ELF-1 (cell line): Measurements from ENCODE around the gene MACROD2.
"Not testable (repeated sequence)": the region's sequence is repeated elsewhere in the genome, so short reads cannot be mapped to it uniquely, and the experiment has no call there.

Experiments used
- DNase-seq: peaks from one replicate; pipeline ENCODE4 v3.0.0-alpha.2; 2016; ENCODE audit warnings: low read depth, low spot score

Gene MACROD2

GRCh38 chr20:13995086-13995665 is at the start of gene MACROD2:
MACROD2 (plus strand) TSS chr20:13995516.
- DNase-seq = peak; percentile 96

DNA sequence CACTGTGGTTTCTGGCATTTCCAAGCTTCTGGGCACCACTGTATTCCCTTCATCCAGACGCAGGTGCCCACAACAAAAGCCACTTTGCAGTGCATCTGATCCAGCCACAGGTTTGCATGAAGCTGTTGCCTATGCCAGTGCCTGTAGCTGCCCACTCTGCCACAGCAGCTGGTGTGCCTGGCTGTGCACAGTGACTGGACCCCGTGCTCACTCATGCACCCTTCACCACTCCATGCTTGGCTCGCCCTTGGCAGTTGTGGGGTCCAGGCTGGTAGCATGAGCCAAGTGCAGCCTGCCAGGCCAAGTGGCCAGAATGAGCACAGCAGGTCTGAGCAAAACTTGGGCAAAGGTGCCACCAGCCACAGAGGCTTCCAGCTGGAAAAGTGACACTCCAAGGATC is 47.6 kb upstream of the MACROD2 start:
- DNase-seq = no peak

DNA sequence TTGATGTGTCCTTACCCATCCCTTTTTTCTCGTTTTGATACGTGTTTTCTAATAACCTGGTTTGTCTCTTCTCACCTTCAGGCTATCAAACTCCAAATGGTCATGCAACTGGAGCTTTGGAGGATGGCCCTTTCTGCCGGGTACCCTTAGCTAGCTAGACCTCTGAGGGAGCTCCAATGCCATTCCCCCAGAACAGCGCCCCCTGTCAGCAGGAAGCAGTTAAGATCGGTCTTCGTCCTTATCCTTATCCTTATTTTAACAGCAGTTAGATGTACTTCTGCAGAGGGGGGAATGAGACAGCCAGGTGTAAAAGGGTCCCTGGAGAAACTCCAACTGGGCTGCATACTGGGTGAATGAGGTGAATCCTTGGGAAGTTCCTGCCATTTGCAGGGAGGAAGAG is 42.1 kb upstream of the MACROD2 start:
- peak; percentile 28 for DNase-seq

DNA sequence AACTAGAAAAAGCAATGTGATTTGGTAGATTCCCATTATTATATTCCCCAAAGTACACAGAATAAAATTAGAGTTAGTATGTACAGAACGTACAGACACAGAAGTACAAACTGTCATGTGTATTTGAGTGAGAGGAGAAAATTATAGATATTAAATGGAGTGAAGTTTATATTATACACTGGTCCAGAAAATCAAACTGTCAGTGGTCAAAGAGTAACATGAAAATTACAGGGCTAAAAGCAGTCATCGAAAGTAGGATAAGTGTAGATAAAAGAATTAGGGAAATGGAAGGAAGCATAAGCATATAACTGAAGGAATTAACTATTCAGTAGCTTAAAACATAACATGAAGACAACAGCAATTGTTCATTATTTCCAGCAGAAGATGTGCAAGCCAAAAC is 35.2 kb upstream of the MACROD2 start:
- DNase-seq = no peak

- no peak for DNase-seq
Observed at GRCh38 chr20:13960525-13960924, 34.8 kb upstream of the MACROD2 start.

DNA sequence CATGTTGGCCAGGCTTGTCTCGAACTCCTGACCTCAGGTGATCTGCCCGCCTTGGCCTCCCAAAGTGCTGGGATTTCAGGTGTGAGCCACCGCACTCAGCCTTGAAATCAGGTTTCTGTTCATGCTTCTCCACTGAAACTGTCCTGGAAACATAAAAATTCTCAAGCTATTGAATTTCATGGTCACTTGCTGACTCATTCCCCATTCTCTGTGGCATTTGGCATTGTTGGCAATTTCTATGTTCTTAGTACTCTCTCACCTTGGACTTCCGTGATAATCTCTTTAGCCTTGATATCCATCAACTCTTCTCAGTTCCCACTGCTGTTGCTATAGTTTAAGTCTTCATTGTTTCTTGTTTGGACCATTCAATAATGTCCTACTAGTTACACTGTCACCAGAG is 11.1 kb upstream of the MACROD2 start:
- no peak for DNase-seq

- DNase-seq = peak; percentile 55
Observed at GRCh38 chr20:13990465-13990864, 4.9 kb upstream of the MACROD2 start, which contains the start of gene SEL1L2. SEL1L2 (minus strand) TSS chr20:13990614; CDS start chr20:13990534, 80 bp downstream.

DNA sequence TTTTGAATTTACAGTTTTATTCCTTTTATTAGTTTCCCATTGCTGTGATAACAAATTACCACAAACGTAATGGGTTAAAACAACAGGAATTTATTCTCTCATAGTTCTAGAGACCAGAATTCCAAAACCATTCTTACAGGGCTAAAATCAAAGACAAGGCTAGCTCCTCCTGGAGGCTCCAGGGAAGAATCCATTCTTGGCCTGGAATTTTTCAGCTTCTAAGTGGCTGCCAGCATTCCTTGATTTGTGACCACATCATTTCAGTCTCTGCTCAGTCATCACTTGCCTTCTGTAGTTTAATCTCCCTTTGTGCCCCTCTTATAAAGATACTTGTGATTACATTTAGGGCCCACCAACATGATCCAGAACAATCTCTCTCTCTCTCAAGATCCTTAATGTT is 4.0 kb upstream of the MACROD2 start:
- no peak for DNase-seq

DNA sequence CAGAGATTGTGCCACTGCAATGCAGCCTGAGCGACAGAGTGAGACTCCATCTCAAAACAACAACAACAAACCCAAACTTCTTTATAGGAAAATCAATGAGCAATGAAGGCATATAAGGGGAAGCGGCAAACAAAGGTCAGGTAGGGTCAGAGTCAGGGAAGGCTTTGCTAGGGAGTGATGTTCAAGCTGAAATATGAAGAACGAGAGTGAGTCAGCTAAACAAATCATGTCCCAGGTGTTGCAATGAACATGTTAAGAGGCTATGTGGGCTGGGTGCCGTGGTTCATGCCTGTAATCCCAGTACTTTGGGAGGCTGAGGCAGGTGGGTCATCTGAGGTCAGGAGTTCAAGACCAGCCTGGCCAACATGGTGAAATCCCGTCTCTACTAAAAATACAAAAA is 3.4 kb upstream of the MACROD2 start:
- not testable (repeated sequence) for DNase-seq

DNA sequence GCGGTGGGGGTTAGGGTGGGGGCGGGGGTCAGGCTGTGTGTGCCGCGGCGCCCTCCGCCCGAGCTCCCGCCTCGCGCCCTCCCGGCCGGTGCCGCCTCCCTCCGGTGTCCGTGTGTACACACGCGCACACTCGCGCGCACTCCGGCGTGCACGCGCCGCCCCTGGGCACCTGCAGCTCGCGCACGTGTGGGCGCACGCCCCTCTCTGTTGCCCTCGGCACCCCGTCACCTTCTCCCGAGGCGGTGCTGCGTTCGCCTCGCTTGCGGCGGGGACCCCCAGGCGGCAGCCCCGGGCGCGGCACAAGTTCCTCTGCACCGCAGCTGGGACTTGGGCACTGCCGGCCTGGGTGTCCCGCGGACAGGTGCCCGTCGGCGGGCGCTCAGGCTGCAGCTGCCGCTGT is 525 bp downstream of the MACROD2 start:
- DNase-seq = peak; percentile 49

DNA sequence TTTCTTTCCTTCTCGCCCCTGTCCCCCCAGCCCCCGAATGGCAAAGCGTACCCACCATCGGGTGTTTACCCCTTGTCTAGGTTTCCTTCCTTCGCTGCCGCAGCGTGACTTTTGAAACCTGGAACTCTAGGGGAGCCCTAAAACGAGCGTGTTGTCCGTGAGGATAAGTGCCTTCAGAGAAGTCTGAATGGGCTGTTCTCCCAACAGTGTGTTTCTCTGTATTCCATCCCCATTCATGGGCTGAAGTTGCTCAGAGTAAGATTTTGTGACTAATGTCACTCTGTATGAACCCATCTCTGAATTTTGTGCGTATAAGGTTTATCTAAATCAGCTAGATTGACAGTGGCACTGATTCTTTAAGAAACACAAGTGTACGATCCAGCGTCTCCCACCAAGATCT is 949 bp downstream of the MACROD2 start:
- DNase-seq = no peak

DNA sequence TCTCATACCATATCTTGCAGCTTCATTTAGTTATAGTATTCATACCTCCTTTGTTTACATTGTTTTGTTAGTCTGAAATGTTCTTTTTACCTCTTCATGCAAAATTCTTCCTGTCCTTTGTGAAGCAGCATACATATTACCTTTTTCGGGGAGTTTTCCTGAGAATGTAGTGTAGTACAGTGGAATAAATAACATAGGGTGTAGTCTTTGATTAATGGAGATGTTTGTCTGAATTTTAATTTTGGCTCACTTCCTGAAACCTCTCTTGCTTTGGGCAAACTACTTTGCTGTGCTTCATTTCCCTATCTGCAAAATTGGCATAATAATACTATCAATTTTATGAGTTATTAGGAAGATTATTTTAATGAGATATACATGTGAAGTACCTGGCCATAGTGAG is 5.6 kb downstream of the MACROD2 start:
- DNase-seq = no peak

DNA sequence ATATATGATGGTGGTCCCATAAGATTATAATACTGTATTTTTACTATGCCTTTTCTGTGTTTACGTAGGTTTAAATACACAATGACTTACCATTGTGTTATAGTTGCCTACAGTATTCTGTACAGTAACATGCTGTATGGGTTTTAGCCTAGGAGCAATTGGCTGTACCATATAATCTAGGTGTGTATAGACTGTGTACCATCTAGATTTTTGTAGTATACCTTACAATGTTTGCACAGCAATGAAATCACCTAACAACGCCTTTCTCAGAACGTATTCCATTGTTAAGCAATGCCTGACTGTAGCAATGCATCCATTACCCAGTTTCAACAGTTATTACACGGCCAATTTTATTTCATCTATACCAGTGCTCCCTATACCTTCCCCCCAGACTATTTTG is 10.7 kb downstream of the MACROD2 start:
- no peak for DNase-seq

DNA sequence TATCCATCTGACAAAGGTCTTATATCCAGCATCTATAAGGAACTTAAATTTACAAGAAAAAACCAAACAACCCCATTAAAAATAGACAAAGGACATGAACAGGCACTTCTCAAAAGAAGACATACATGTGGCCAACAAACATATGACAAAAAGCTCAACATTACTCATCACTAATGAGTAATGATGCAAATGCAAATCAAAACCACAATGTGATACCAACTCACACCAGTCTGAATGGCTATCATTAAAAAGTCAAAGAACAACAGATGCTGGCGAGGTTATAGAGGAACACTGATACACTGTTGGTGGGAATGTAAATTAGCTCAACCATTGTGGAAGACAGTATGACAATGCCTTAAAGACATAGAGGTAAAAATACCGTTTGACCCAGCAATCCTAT is 13.9 kb downstream of the MACROD2 start:
- no peak for DNase-seq

- no peak for DNase-seq
Observed at GRCh38 chr20:14012671-14013070, 17.4 kb downstream of the MACROD2 start.

GRCh38 chr20:14030991-14031390 is 35.7 kb downstream of the MACROD2 start:
- DNase-seq = no peak

DNA sequence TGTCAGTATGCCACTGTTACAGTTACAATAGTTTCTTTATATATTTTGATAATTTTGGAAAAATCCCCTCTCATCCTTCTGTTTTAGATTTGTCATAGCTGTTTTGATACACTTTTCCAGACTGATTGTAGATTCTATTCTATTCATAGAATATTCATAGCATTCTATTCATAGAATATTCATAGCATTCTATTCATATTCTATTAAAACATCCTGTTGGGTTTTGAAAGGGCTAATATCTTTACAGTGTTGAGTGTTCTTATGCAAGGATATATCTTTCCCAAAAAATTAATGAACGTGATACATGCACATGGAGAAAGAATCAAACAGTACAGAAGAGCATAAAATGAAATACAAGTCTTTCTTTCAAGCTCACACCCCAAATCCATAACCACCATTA is 38.0 kb downstream of the MACROD2 start:
- no peak for DNase-seq

GRCh38 chr20:14036567-14036966 is 41.3 kb downstream of the MACROD2 start:
- DNase-seq = no peak

GRCh38 chr20:14044712-14045276 is 49.5 kb downstream of the MACROD2 start:
- DNase-seq = peak; percentile 8

- DNase-seq = no peak
Observed at GRCh38 chr20:14046534-14046933, 51.2 kb downstream of the MACROD2 start.

- no peak for DNase-seq
Observed at GRCh38 chr20:14049111-14049510, 53.8 kb downstream of the MACROD2 start.

- no peak for DNase-seq
Observed at GRCh38 chr20:14051454-14051853, 56.1 kb downstream of the MACROD2 start.

- DNase-seq = no peak
Observed at GRCh38 chr20:14055127-14055742, 59.9 kb downstream of the MACROD2 start.
